HS-5 (cell line): ENCODE data around the gene INO80C.
"Not testable (repeated sequence)": the region's sequence is repeated elsewhere in the genome, so short reads cannot be mapped to it uniquely, and the experiment has no call there.

Experiments used
- DNase-seq: peaks from one replicate; pipeline ENCODE4 v3.0.0-alpha.2; 2012; ENCODE audit warnings: low read depth

The INO80C gene

DNA sequence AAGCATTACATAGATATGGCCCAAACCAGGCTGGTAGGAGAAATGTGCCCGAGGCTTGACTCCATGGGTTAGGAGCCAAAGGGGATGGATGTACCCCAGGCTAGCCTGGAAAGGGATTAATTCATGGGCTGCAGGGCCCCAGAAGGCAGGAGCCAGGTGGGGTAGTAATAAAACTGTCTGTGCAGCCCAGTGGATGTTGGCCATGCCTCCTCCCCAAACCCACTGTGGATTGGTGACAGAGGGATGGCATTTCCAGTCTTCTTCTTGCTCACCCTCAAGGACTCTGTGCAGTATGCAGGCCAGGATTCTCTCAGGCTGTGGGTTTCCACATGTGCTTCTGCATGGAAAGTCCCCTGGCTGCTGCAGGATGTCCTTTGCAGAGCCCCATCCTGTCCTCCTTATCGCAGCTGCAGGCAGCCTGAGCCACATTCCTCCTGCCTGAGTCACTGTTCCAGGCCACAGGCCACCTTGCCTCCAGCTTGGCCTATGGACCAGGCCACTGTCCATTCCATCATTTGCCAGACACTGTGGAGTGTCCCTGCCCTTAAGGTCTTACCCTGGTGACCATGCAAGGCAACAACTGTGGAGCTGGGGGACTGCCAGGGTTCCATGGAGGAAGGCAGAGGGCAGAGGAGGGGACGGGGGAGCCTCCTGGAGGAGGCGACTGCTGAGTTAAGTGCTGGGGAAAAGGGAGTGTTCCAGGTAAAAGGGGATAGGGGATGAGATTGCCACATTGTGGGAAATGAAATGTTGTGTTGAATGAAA lies 38.9 kb downstream of the INO80C start:
- DNase-seq = no peak

DNA sequence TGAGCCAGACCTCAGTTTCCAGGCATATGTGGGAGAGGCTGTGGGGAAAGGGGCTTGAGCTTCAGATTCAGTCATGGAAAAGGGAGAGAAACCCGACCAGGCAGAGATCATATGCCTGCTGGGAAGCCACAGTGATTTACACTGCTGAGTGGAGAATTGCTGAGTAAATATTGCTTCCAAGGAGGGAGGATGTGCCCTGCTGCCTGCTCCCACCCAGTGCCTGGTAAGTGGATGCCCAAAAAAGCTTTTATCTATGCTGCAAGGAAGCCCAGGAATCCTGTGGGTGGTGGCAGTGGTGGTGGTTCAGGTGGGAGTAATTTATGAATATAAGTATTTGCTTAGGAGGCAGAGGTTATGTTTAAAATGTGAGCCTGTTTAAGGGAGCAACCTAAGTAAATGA lies 39.5 kb downstream of the INO80C start:
- DNase-seq = no peak

DNA sequence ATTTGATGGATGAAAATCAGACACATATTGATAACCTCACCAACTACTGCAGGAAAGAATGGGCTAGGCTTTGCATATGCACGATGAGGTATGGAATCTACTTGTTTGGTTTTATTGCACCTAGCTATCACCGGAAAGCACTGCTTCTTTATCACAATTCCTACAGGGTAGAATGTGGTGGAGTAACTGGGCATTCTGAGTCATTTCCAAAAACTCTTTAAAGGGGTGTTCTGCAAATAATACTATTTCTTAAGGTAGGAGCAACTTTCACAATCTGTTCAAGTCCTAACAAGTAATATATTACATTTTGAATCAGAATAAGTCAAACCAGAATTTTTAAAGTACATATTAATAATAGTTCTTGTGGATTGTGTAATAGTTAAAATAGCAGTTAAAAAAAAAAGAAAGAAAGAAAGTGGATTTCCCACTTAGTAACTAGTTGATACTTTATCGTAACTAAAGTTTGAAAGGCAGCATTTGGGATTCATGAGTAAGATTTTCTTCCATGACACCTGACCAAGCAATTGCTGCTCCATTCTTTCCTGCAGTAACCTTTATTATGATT lies 40.5 kb downstream of the INO80C start:
- no peak for DNase-seq

DNA sequence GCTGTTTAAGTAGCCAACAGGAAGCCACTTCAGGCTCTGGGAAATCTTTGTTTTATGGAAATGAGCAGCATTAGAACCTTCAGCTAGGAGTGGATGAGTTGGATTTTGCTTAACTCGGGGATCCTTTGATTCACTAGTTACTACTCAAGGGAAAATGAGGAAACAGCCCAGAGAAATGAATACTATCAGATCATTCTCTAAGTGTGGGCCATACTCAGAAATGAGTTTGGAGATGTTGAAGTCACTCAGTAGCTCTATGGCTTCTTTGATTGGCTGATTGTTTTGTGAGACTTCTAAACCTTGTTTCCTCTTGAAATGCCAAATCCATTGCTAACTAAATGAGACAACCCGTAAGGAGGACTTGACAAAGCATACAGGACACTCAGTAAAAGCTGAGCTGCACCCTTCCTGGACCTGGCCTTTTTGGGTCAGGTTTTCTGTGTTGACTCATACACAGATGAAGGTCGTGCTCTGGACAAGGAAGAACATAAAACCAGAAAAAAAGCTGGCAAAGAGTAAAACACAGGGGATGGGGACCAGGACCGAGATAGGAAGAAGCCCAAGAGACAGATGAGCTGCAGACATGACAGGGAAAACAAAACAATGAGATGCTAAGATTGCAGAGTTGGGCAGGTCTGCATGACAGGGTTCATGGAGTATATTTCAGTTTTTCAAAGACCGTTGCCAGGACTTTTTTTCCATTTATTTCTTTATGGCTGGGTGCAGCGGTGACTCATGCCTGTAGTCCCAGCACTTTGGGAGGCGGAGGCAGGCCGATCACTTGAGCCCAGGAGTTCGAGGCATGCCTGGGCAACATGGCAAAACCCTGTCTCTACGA lies 41.6 kb downstream of the INO80C start:
- no peak for DNase-seq

DNA sequence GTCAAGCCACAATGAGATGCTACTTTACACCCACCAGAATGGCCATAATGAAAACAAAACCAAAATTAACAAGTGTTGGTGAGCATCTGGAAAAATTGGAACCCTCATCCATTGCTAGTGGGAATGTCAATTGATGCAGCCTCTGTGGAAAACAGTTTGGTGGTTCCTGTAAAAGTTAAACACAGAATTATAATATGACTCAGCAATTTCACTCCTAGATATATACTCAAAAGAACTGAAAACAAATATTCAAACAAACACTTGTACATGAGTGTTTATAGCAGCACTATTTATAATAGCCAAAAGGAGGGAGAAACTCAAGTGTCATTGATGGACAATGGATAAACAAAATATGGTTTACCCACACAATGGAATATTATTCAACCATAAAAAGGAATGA lies 43.0 kb downstream of the INO80C start:
- no peak for DNase-seq

DNA sequence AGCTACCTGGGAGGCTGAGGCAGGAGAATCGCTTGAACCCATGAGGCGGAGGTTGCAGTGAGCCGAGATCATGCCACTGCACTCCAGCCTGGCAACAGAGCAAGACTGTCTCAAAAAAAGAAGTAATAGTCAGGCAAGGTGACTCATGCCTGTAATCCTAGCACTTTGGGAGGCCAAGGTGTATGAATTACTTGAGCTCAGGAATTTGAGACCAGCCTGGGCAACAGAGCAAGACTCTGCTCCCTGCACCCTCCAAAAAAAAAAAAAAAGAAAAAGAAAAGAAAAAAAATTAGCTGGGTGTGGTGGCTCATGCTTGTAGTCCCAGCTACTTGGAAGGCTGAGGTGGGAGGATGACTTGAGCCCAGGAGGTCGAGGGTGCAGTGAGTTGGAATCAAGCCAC lies 44.7 kb downstream of the INO80C start:
- DNase-seq = not testable (repeated sequence)

- no peak for DNase-seq
Observed at GRCh38 chr18:35451916-35452315, 45.8 kb downstream of the INO80C start.

DNA sequence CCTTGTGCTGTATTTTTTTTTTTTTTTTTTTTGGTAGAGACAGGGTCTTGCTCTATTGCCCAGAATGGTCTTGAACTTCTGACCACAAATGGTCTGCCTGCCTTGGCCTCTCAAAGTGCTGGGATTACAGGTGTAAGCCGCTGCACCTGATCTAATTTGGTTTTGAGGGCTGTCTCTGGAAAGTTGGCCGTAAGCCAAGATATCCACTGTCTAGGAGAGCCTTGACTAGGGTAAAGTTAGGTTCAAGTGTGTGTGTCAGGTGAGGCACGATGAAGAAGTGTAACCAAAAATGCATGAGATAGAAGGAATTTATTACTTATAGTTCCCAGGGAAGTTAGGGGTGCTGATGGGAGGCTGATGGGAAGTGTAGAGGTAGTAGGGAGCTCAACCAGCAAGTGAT lies 46.7 kb downstream of the INO80C start:
- DNase-seq = no peak

DNA sequence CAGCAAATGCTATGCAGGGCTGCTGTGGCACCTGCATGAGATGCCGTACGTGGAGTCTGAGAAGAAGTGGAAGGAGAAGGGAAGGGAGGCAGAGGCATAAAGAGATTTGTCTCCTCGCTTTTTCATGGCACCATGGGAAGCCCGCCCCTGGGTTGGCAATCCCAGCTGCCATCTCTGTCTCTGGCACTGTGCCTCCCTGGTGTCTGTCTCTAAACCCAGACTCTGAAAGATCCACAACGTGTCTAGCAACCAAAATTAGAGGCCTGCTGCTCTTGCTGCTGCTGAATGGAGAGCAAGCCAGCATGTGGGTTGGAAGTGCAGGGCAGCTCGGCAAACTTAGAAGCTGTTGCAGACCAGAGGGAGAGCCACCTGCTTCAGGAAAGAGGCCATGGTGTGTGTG lies 53.1 kb downstream of the INO80C start:
- no peak for DNase-seq

DNA sequence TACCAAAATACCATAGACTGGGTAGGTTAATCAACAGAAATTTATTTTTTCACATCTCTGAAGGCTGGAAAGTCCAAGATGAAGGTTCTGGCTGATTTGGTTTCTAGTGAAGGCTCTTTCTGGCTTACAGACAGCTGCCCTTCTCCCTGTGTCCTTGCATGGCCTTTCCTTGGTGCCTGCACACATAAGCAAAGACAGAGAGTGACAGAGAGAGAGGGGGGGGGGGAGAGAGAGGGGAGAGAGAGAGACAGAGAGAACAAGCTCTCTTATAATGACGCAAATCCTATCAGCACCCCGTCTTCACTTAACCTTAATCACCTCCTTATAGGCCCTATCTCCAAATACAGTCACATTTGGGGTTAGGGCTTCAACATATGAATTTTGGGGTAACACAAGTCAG lies 53.9 kb downstream of the INO80C start:
- DNase-seq = no peak

DNA sequence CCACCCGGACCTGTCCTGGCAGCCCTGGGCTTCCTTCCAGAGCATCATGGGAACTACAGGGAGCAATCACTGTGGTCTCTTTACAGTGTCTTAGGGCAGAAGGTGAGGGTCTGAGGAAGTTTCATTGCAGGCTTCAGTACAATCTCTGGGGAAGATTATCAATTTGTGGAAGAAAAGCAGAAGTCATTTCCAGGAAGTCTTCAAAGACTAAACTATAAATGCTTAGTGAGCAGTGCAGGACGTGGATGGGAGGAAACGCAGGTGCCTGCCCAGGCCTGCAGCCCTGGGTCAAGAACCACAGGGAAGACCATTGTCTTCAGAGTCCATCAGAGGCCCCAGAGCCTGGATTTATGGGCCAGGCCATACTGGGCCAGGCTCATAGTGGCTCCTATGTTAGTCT lies 54.3 kb downstream of the INO80C start:
- no peak for DNase-seq

DNA sequence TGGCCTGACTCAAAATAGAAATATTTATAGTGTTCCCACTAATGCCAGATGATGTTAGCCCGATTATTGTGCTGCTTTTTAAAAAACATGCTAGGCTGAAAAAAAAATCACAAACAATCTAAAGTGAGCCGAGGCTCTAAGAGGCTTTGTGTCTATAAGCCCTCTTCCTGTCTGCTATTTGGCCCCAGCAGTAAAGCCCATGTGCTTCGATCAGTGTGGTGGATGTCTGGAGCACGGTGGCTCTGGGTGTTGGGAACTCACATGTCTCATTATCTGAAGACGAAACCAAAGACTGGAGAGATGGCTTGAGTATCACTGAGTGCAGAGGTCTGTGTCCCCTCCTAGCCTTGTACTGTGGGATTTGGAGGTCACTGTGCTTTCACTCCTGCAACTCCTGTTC lies 55.1 kb downstream of the INO80C start:
- DNase-seq = no peak

- no peak for DNase-seq
Observed at GRCh38 chr18:35441857-35442595, 55.7 kb downstream of the INO80C start.

DNA sequence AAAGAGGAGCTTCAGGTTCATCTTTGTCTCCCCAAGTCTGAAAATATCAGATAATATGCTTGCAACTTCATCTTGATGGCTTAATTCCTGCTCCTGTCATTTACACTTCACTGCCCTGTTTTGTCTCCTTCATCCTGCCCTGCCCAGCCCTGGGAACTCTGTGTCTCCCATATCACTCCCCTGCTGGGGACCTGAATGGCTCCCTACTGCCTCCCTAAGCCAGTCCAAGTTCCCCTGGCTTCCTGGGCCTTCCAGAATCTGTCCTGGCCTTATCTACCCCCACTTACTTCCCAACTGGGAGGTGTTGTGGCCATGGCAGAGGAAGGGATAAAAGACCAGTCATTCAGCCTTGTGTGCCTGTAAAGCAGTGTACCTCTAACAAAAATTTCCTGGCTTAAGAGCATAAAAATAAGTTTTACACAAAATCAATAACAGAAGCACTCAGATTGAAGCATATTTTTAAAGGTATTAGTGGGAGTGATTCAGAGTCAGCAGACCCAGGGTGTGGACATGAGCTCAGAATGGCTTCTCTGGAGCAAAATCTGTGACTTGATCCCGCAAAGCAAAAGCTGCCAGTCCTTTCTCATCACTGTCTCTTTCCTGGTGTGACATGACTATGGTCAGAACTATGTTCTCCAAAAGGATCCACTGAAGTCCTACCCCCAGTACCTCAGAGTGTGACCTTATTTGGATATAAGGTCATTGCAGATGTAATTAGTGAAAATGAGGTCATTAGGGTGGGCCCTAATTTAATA lies 59.1 kb downstream of the INO80C start:
- no peak for DNase-seq

- DNase-seq = no peak
Observed at GRCh38 chr18:35437836-35438235, 59.9 kb downstream of the INO80C start.

- DNase-seq = no peak
Observed at GRCh38 chr18:35436076-35436649, 61.6 kb downstream of the INO80C start.

- DNase-seq = no peak
Observed at GRCh38 chr18:35435401-35435800, 62.4 kb downstream of the INO80C start.

DNA sequence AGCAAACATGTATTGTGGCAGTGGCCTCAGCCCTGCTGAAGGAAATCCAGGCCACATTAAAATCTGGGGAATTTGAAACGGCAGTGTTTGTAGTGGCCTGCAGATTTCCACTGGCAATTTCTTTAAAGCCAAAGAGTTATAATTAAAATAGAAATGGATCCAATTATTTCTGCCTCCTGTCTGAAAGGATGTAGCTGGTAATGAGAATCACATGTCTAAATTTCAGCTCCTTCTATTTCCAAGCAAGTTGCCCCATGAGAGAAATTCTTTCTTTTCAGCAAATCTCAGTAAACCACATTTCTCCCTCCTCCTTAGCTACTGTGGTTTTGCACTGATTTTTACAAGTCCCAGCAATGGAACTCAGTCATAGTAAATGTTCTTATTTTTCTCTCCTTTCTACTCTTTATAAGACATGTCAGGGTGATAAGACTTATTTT lies 65.2 kb downstream of the INO80C start:
- no peak for DNase-seq

- no peak for DNase-seq
Observed at GRCh38 chr18:35431374-35431741, 66.4 kb downstream of the INO80C start.

DNA sequence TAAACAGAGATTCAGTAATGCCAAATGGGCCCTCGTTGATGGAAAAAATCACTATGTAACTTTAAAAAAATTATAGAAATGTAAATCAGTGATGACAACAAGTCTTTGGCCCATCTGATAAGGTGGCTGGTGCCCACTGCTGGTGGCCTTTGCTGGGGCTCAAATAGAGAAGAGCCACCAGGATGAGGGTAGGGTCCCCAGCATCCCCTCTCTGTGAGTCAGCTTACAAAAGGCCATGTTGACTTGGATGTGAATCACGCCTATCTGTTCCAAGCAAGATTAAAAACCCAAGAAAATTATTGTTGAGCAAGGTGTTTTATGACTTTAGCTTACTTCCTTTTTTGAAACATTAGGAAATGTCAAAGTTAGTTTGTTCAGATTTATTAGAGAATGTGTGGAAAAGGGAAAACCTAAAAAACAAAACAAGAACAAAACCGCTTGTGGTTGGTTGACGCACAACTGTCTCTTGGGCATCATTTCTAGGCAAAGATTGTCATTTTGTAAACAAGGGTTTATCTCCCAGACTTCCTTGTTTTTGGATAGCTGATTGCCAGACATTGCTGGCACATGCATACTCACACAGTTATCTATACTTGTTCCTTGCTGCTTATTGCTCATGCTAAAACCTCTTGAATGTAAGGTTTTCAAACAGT lies 66.9 kb downstream of the INO80C start:
- no peak for DNase-seq

GRCh38 chr18:35426786-35427185 lies 71.0 kb downstream of the INO80C start:
- DNase-seq = no peak
